ENCODE results near the gene PTPRS.

Gene PTPRS

GRCh38 chr19:5355693-5356092, 15.1 kb upstream of the PTPRS start:
- DNase-seq (ENCODE audit: insufficient read length, low spot score), result no peak
- FAIRE-seq, result no peak

GRCh38 chr19:5355076-5355475, 14.5 kb upstream of the PTPRS start:
- no peak for DNase-seq (ENCODE audit: insufficient read length, low spot score)
- FAIRE-seq, result no peak

GRCh38 chr19:5354403-5354802, 13.8 kb upstream of the PTPRS start:
- DNase-seq (ENCODE audit: insufficient read length, low spot score) (no peak), FAIRE-seq (no peak)

GRCh38 chr19:5352229-5352763, 11.7 kb upstream of the PTPRS start:
- DNase-seq (ENCODE audit: insufficient read length, low spot score) (no peak), FAIRE-seq (no peak)

GRCh38 chr19:5351731-5352228, 11.2 kb upstream of the PTPRS start:
- FAIRE-seq (no peak), DNase-seq (ENCODE audit: insufficient read length, low spot score) (no peak)

GRCh38 chr19:5349041-5349440, 8.4 kb upstream of the PTPRS start:
- DNase-seq (ENCODE audit: insufficient read length, low spot score) (no peak), FAIRE-seq (no peak)

- DNase-seq (ENCODE audit: insufficient read length, low spot score) (peak; percentile 52), FAIRE-seq (no peak)
These were observed 5.3 kb upstream of the PTPRS start for GRCh38 chr19:5345895-5346386.

- FAIRE-seq, result no peak
- DNase-seq (ENCODE audit: insufficient read length, low spot score), result no peak
These were observed 3.2 kb upstream of the PTPRS start for GRCh38 chr19:5343848-5344247.

- FAIRE-seq (no peak), DNase-seq (ENCODE audit: insufficient read length, low spot score) (no peak)
These were observed 2.1 kb upstream of the PTPRS start for GRCh38 chr19:5342573-5343201.

GRCh38 chr19:5341981-5342380, 1.4 kb upstream of the PTPRS start:
- DNase-seq (ENCODE audit: insufficient read length, low spot score), result no peak
- no peak for FAIRE-seq

- no peak for FAIRE-seq
These were observed 822 bp upstream of the PTPRS start for GRCh38 chr19:5341448-5341820.

GRCh38 chr19:5339950-5340636, 519 bp downstream of the PTPRS start:
- FAIRE-seq (no peak), DNase-seq (ENCODE audit: insufficient read length, low spot score) (peak; percentile 22)

More at GRCh38 chr19:5341448-5341820, 822 bp upstream of the PTPRS start:
- DNase-seq (ENCODE audit: insufficient read length, low spot score), result no peak

GRCh38 chr19:5339198-5339949, 1.2 kb downstream of the PTPRS start:
- FAIRE-seq (no peak), DNase-seq (ENCODE audit: insufficient read length, low spot score) (no peak)

GRCh38 chr19:5338656-5339197, 1.9 kb downstream of the PTPRS start:
- no peak for FAIRE-seq
- no peak for DNase-seq (ENCODE audit: insufficient read length, low spot score)

GRCh38 chr19:5337708-5338655, 2.6 kb downstream of the PTPRS start:
- FAIRE-seq (no peak), DNase-seq (ENCODE audit: insufficient read length, low spot score) (no peak)

- FAIRE-seq, result no peak
These were observed 3.5 kb downstream of the PTPRS start for GRCh38 chr19:5337126-5337525.

GRCh38 chr19:5336195-5336965, 4.2 kb downstream of the PTPRS start:
- no peak for FAIRE-seq
- DNase-seq (ENCODE audit: insufficient read length, low spot score), result no peak

More at GRCh38 chr19:5337126-5337525, 3.5 kb downstream of the PTPRS start:
- no peak for DNase-seq (ENCODE audit: insufficient read length, low spot score)

- no peak for FAIRE-seq
These were observed 5.0 kb downstream of the PTPRS start for GRCh38 chr19:5335593-5335992.

More at GRCh38 chr19:5335593-5335992, 5.0 kb downstream of the PTPRS start:
- DNase-seq (ENCODE audit: insufficient read length, low spot score), result no peak
